HL-60 (cell line): ENCODE results near the gene GLRA3.

Experiments
- DNase-seq, 2 experiments: peaks; one replicate each; pipeline ENCODE4 v3.0.0-alpha.2; 2010 to 2020; ENCODE audit warnings: low read depth in 1 of 2, low spot score in 1 of 2
- H3K27ac ChIP-seq: fragments of 250-450 bp; sonication (Bioruptor Pico); replicated peaks from 2 replicates; pipeline ENCODE4 v1.5.1; 2020; ENCODE audit warnings: mild to moderate bottlenecking, moderate library complexity
- H3K27me3 ChIP-seq: fragments of 250-450 bp; sonication (Bioruptor Pico); 2 replicates; pipeline ENCODE4 v1.5.1; 2021; ENCODE audit warnings: mild to moderate bottlenecking, moderate library complexity; ENCODE audit not compliant: insufficient read depth, poor library complexity, severe bottlenecking
- H3K4me3 ChIP-seq: replicated peaks from 2 replicates; pipeline ENCODE4 v1.5.1; 2011; ENCODE audit warnings: mild to moderate bottlenecking, control low read depth, low read length; ENCODE audit not compliant: insufficient read depth
- GABPA ChIP-seq: IDR thresholded peaks from 2 replicates; pipeline ENCODE4 v1.6.1; 2012; ENCODE audit warnings: low read depth
- POLR2AphosphoS5 ChIP-seq: IDR thresholded peaks from 2 replicates; pipeline ENCODE4 v1.6.1; 2012; ENCODE audit warnings: low read depth
- SPI1 ChIP-seq: IDR thresholded peaks from 2 replicates; pipeline ENCODE4 v1.6.1; 2012; ENCODE audit warnings: low read depth, mild to moderate bottlenecking, borderline replicate concordance
- TF ChIP-seq, protein P1 (sequence below): IDR thresholded peaks from one replicate; pipeline ENCODE4 v1.5.1; 2011; ENCODE audit warnings: low read length, control low read depth, inconsistent platforms; ENCODE audit not compliant: insufficient read depth
- TF ChIP-seq, protein P2 (sequence below): IDR thresholded peaks from 2 replicates; pipeline ENCODE4 v1.6.1; 2012; ENCODE audit warnings: low read depth; ENCODE audit not compliant: insufficient replicate concordance

The GLRA3 gene

DNA sequence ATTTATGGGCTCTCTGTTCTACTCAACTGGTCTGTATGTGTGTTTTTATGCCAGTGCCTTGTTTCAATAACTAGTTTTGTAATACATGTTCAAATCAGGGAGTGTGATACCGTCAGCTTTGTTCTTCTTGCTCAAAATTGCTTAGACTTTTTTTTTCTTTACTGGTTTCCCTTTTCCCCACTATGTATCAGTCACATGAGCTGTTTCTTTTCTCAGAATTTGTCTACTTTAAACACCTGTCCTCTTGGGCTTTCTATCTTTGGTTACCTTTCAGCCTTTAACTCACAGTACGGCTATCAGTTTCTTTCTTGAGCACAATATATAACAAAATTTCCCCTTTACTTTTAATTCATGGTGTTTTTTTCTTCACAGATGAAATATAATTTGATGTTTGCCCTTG, 5.4 kb upstream of the GLRA3 start:
- Histone ChIP-seq H3K27me3 (no peaks in the 10 kb centered on the region), H3K27ac (no peak overlapping the region), H3K4me3 (no peak overlapping the region)
- no peak for DNase-seq
- TF ChIP-seq, protein P1, sequence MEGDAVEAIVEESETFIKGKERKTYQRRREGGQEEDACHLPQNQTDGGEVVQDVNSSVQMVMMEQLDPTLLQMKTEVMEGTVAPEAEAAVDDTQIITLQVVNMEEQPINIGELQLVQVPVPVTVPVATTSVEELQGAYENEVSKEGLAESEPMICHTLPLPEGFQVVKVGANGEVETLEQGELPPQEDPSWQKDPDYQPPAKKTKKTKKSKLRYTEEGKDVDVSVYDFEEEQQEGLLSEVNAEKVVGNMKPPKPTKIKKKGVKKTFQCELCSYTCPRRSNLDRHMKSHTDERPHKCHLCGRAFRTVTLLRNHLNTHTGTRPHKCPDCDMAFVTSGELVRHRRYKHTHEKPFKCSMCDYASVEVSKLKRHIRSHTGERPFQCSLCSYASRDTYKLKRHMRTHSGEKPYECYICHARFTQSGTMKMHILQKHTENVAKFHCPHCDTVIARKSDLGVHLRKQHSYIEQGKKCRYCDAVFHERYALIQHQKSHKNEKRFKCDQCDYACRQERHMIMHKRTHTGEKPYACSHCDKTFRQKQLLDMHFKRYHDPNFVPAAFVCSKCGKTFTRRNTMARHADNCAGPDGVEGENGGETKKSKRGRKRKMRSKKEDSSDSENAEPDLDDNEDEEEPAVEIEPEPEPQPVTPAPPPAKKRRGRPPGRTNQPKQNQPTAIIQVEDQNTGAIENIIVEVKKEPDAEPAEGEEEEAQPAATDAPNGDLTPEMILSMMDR, result no peak
- no peak for TF ChIP-seq SPI1
- TF ChIP-seq, protein P2, sequence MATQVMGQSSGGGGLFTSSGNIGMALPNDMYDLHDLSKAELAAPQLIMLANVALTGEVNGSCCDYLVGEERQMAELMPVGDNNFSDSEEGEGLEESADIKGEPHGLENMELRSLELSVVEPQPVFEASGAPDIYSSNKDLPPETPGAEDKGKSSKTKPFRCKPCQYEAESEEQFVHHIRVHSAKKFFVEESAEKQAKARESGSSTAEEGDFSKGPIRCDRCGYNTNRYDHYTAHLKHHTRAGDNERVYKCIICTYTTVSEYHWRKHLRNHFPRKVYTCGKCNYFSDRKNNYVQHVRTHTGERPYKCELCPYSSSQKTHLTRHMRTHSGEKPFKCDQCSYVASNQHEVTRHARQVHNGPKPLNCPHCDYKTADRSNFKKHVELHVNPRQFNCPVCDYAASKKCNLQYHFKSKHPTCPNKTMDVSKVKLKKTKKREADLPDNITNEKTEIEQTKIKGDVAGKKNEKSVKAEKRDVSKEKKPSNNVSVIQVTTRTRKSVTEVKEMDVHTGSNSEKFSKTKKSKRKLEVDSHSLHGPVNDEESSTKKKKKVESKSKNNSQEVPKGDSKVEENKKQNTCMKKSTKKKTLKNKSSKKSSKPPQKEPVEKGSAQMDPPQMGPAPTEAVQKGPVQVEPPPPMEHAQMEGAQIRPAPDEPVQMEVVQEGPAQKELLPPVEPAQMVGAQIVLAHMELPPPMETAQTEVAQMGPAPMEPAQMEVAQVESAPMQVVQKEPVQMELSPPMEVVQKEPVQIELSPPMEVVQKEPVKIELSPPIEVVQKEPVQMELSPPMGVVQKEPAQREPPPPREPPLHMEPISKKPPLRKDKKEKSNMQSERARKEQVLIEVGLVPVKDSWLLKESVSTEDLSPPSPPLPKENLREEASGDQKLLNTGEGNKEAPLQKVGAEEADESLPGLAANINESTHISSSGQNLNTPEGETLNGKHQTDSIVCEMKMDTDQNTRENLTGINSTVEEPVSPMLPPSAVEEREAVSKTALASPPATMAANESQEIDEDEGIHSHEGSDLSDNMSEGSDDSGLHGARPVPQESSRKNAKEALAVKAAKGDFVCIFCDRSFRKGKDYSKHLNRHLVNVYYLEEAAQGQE, result no peak
- no peak for TF ChIP-seq GABPA
- no peak for TF ChIP-seq POLR2AphosphoS5

DNA sequence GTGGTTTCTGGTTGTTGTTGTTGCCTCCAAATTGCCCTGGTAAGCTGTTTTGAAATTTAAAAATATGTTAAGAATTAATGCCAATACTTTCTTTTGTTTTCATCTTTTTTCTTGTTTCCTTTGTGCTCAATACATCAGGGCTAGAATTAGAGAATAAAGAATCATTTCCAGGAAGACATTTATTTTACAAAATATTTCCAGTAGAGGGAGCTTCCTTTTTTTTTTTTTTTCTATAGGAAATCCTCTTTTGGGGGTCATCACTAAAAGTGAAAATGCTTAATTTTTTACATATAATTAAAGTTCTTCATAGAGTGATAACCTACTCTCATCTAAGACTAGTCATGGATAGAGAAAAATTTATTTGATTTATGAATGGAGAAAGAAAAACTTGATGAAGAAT, 2.4 kb downstream of the GLRA3 start:
- Histone ChIP-seq H3K27me3 (peaks cover 3% of the 10 kb centered on the region), H3K27ac (no peak overlapping the region), H3K4me3 (no peak overlapping the region)
- TF ChIP-seq POLR2AphosphoS5 (no peak), SPI1 (no peak), GABPA (no peak)
- TF ChIP-seq, protein P2, result no peak
- TF ChIP-seq, protein P1, result no peak
- DNase-seq, result no peak

DNA sequence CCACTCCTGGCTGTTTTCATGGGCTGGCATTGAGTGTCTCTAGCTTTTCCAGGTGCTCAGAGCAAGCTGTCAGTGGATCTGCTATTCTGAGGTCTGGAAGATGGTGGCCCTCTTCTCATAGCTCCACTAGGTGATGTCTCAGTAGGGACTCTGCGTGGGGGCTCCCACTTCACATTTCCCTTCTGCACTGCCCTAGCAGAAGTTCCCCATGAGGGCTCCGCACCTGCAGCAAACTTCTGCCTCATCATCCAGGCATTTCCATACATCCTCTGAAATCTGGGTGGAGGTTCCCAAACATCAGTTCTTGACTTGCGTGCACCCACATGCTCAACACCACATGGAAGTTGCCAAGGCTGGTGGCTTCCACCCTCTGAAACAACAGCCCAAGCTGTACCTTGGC, 13.8 kb downstream of the GLRA3 start:
- Histone ChIP-seq H3K27me3 (no peaks in the 10 kb centered on the region), H3K27ac (no peak overlapping the region), H3K4me3 (no peak overlapping the region)
- TF ChIP-seq, protein P1, result no peak
- TF ChIP-seq, protein P2, result no peak
- TF ChIP-seq POLR2AphosphoS5 (no peak), SPI1 (no peak), GABPA (no peak)
- DNase-seq, result no peak
